ENCODE data around the gene PCED1A. TPM values are rescaled to one million over a fixed set of nuclear protein-coding genes. Genes with fewer than 3 reads are reported as not detected.

PCED1A gene
- total and polyA plus RNA-seq, 2 of the 13 experiments (the other 11 are each of a cell fraction or from before 2014, with no cell fraction given): 40.1 to 84.2 TPM

- TF ChIP-seq ZNF816 (CRISPR knock-in tag; IDR thresholded peaks at IDR 0.05; ENCODE audit: borderline replicate concordance) (no peak; the same call in 1 of the 2 replicates), PRPF4 (IDR thresholded peaks at IDR 0.05; ENCODE audit: low read depth, low read length, poor library complexity, severe bottlenecking) (peak; percentile 45), ZNF251 (CRISPR knock-in tag; IDR thresholded peaks at IDR 0.05) (no peak), ZNF337 (CRISPR knock-in tag; IDR thresholded peaks at IDR 0.05; ENCODE audit: borderline replicate concordance, low read depth) (0 out of 2 replicates have a peak, but pooled peaks have one; percentile 19), KDM5B (CRISPR knock-in tag; IDR thresholded peaks at IDR 0.05; ENCODE audit: borderline replicate concordance) (peak; percentile 88), RBM22 (optimal IDR thresholded peaks at IDR 0.05; ENCODE audit: low read length) (peak; percentile 31), ZNF878 (CRISPR knock-in tag; IDR thresholded peaks at IDR 0.05) (no peak), JDP2 (CRISPR knock-in tag; IDR thresholded peaks at IDR 0.05; ENCODE audit: borderline replicate concordance) (0 out of 2 replicates have a peak, but pooled peaks have one; percentile 63), ZNF768 (CRISPR knock-in tag; IDR thresholded peaks at IDR 0.05) (peak; percentile 65; the same call in 1 of the 2 replicates), DPF2 (CRISPR knock-in tag; IDR thresholded peaks at IDR 0.05; ENCODE audit: borderline replicate concordance, low read depth) (no peak), NFKBIZ (CRISPR knock-in tag; IDR thresholded peaks at IDR 0.05) (no peak), HNF1B (CRISPR knock-in tag; IDR thresholded peaks at IDR 0.05) (peak; percentile 41), ZNF740 (CRISPR knock-in tag; IDR thresholded peaks at IDR 0.05) (peak; percentile 74; the same call in 1 of the 2 replicates), JARID2 (CRISPR knock-in tag; IDR thresholded peaks at IDR 0.05; ENCODE audit: insufficient replicate concordance) (no peak), ZSCAN20 (CRISPR knock-in tag; IDR thresholded peaks at IDR 0.05; ENCODE audit: borderline replicate concordance) (0 out of 2 replicates have a peak, but pooled peaks have one; percentile 46), FOXP1 (IDR thresholded peaks at IDR 0.05) (no peak), FOXP1 (CRISPR knock-in tag; IDR thresholded peaks at IDR 0.05) (no peak), ZNF441 (CRISPR knock-in tag; IDR thresholded peaks at IDR 0.05; ENCODE audit: borderline replicate concordance) (no peak), ZNF256 (CRISPR knock-in tag; conservative IDR thresholded peaks at IDR 0.05) (no peak; the same call in 1 of the 2 replicates)
- TF ChIP-seq, protein P1, sequence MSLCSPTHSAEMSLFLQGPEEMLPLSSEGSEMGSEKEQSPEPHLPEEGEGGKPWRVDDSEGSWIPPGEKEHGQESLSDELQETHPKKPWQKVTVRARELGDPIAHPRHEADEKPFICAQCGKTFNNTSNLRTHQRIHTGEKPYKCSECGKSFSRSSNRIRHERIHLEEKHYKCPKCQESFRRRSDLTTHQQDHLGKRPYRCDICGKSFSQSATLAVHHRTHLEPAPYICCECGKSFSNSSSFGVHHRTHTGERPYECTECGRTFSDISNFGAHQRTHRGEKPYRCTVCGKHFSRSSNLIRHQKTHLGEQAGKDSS (CRISPR knock-in tag; IDR thresholded peaks at IDR 0.05; ENCODE audit: borderline replicate concordance, low read depth): no peak; the same call in 1 of the 2 replicates
- TF ChIP-seq, protein P2, sequence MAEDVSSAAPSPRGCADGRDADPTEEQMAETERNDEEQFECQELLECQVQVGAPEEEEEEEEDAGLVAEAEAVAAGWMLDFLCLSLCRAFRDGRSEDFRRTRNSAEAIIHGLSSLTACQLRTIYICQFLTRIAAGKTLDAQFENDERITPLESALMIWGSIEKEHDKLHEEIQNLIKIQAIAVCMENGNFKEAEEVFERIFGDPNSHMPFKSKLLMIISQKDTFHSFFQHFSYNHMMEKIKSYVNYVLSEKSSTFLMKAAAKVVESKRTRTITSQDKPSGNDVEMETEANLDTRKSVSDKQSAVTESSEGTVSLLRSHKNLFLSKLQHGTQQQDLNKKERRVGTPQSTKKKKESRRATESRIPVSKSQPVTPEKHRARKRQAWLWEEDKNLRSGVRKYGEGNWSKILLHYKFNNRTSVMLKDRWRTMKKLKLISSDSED (CRISPR knock-in tag; IDR thresholded peaks at IDR 0.05): peak; percentile 18; the same call in 1 of the 2 replicates
- TF ChIP-seq, protein P3, sequence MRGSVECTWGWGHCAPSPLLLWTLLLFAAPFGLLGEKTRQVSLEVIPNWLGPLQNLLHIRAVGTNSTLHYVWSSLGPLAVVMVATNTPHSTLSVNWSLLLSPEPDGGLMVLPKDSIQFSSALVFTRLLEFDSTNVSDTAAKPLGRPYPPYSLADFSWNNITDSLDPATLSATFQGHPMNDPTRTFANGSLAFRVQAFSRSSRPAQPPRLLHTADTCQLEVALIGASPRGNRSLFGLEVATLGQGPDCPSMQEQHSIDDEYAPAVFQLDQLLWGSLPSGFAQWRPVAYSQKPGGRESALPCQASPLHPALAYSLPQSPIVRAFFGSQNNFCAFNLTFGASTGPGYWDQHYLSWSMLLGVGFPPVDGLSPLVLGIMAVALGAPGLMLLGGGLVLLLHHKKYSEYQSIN (CRISPR knock-in tag; IDR thresholded peaks at IDR 0.05; ENCODE audit: borderline replicate concordance): no peak
- TF ChIP-seq, protein P4, sequence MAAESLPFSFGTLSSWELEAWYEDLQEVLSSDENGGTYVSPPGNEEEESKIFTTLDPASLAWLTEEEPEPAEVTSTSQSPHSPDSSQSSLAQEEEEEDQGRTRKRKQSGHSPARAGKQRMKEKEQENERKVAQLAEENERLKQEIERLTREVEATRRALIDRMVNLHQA (CRISPR knock-in tag; IDR thresholded peaks at IDR 0.05): no peak
- TF ChIP-seq, protein P5, sequence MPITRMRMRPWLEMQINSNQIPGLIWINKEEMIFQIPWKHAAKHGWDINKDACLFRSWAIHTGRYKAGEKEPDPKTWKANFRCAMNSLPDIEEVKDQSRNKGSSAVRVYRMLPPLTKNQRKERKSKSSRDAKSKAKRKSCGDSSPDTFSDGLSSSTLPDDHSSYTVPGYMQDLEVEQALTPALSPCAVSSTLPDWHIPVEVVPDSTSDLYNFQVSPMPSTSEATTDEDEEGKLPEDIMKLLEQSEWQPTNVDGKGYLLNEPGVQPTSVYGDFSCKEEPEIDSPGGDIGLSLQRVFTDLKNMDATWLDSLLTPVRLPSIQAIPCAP (CRISPR knock-in tag; IDR thresholded peaks at IDR 0.05; ENCODE audit: low read depth): no peak; the same call in 1 of the 2 replicates
These were observed 32.1 kb upstream of the PCED1A start (continued) for GRCh38 chr20:2872459-2873009.

All from HepG2 (cell line).